Stimulated activated CD4-positive, alpha-beta T cell treated with anti-CD3 and anti-CD28 coated beads, Interleukin-4, amount 100 ng/mL, for 24 hours (primary cell): ENCODE measurements around the gene AFTPH.

Source experiments
- DNase-seq: peaks from one replicate; pipeline ENCODE4 v3.0.0-alpha.2; 2020

The AFTPH gene

GRCh38 chr2:64635976-64636911 is 112.1 kb downstream of the AFTPH start:
- no peak for DNase-seq

- no peak for DNase-seq
Measured at GRCh38 chr2:64637000-64637635, 113.0 kb downstream of the AFTPH start.

- DNase-seq: no peak
Measured at GRCh38 chr2:64637931-64638330, 113.8 kb downstream of the AFTPH start.

- no peak for DNase-seq
Measured at GRCh38 chr2:64638502-64639120, 114.5 kb downstream of the AFTPH start.

GRCh38 chr2:64639691-64640090 is 115.6 kb downstream of the AFTPH start:
- no peak for DNase-seq

GRCh38 chr2:64640153-64641044 is 116.3 kb downstream of the AFTPH start:
- DNase-seq: no peak

GRCh38 chr2:64641599-64641998 is 117.5 kb downstream of the AFTPH start:
- no peak for DNase-seq
